ENCODE results near the gene CD160.
"Not testable (repeated sequence)": the region's sequence is repeated elsewhere in the genome, so short reads cannot be mapped to it uniquely, and the experiment has no call there.

CD160 gene

GRCh38 chr1:145759721-145760120 lies 40.4 kb downstream of the CD160 start:
- DNase-seq = no peak

DNA sequence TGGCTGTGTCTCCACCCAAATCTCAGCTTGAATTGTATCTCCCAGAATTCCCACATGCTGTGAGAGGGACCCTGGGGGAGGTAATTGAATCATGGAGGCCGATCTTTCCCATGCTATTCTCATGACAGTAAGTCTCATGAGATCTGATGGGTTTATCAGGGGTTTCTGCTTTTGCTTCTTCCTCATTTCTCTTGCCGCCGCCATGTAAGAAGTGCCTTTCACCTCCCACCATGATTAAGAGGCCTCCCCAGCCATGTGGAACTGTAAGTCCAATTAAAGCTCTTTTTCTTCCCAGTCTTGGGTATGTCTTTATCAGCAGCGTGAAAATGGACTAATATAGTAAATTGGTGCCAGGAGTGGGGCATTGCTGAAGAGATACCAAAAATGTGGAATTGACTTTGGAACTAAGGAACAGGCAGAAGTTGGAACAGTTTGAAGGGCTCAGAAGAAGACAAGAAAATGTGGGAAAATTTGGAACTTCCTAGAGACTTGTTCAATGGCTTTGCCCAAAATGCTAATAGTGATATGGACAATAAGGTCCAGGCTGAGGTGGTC lies 41.2 kb downstream of the CD160 start:
- DNase-seq = not testable (repeated sequence)

- not testable (repeated sequence) for DNase-seq
Measured at GRCh38 chr1:145761498-145761897, 42.2 kb downstream of the CD160 start.

DNA sequence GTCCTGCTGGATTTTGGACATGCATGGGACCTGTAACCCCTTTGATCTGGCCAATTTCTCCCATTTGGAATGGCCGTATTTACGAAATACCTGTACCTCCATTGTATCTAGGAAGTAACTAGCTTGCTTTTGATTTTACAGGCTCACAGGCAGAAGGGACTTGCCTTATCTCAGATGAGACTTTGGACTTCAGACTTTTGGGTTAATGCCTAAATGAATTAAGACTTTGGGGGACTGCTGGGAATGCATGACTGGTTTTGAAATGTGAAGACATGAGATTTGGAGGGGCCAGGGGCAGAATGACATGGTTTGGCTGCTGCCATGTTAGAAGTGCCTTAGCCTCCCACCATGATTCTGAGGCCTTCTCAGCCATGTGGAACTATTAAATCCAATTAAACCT lies 42.7 kb downstream of the CD160 start:
- DNase-seq = not testable (repeated sequence)

- not testable (repeated sequence) for DNase-seq
Measured at GRCh38 chr1:145764231-145764940, 45.1 kb downstream of the CD160 start.

DNA sequence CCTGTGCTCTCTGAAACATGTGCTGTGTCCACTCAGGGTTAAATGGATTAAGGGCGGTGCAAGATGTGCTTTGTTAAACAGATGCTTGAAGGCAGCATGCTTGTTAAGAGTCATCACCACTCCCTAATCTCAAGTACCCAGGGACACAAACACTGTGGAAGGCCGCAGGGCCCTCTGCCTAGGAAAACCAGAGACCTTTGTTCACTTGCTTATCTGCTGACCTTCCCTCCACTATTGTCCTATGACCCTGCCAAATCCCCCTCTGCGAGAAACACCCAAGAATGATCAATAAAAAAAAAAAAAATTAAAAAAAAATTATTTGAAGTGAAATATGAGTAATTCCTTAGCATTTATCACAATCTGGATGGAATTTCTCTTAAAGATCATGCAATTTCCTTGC lies 45.8 kb downstream of the CD160 start:
- not testable (repeated sequence) for DNase-seq

DNA sequence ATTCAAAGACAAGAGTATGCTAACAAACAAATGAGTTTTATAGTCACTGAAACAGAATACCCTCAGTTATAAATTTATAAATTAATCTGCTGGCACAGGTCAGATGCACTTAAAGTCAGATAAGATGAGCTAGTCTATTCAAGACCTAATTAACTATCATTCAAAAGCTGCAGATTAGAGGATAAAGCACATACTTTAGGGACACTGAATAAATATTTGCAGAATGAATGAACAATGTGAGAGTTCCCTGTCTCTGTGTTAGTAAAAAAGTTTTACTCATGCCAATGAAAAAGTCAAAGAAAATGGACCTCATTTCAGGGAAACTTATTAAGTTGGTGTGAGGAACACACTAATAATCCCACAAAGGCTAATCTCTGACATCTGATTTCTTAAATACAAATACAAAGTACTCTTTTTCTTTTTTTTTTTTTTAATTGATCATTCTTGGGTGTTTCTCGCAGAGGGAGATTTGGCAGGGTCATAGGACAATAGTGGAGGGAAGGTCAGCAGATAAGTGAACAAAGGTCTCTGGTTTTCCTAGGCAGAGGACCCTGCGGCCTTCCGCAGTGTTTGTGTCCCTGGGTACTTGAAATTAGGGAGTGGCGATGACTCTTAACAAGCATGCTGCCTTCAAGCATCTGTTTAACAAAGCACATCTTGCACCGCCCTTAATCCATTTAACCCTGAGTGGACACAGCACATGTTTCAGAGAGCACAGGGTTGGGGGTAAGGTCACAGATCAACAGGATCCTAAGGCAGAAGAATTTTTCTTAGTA lies 46.5 kb downstream of the CD160 start:
- not testable (repeated sequence) for DNase-seq

- DNase-seq = not testable (repeated sequence)
Measured at GRCh38 chr1:145766926-145767325, 47.6 kb downstream of the CD160 start.

- not testable (repeated sequence) for DNase-seq
Measured at GRCh38 chr1:145768004-145768403, 48.7 kb downstream of the CD160 start.

DNA sequence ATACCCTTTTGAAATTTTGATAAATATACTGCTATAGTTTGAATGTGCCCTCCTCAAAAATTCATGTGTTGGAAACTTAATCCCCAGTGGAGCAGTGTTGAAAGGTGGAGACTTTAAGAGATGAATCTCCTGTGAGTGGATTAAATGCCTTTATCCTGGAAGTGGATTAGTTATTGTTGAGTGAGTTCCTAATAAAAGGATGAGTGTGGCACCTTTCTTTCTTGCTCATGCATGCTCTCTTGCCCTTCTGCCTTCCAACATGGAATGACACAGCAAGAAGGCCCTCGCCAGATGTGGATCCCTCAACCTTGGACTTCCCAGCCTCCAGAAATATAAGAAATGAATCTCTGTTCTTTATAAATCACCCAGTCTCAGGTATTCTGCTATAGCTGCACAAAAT lies 51.8 kb downstream of the CD160 start:
- no peak for DNase-seq

DNA sequence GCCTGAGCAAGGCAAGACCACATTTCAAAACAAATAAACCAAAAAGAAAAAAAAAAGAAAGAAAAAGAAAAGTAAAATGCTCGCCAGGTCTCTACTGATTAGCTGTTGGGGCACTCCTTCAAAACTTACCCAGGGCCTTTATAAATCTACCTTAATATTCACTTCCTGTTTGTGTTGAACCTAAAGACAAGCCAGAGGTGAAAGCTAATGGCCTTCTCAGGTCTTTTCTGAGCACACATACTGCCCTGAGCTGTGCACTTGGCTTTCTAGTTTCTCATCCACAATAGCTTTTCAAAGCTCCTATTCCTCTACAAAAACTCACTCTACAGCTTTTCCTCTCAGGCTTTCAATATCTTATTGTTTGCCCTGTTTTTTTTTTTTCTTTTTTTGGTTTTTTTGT lies 54.1 kb downstream of the CD160 start:
- no peak for DNase-seq

DNA sequence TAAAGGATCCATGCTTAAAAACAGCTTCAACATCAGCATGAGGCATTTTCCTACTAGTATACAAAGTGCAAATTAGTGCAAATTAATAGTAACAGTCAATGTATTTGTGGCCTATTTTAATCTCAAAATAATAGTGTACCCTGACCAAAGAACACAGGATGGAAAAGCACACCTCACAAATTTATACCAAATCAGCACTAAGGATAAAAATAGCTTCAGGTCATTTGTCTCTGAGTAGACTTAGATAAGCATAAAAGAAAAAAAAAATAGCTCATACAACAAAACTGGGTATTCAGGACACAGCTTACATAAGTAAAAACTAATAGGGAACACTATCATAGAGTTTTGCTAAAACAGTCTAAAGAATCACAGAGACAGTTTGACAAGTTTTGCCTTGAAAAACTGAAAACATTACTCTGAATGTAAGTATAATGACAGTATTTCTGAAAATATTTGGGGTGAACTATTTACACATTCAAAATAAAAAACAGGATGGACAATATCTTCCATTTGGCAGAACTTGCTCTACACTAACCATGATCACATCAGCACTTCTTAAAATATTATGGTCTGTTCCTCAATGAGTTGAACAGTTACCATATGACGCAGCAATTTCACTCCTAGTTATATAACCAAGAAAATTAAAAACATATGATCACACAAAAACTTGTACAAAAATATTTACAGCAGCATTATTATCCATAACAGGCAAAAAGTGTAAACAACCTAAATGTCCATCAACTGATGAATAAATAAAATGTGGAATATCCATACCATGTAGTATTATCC lies 58.3 kb downstream of the CD160 start:
- DNase-seq = no peak

DNA sequence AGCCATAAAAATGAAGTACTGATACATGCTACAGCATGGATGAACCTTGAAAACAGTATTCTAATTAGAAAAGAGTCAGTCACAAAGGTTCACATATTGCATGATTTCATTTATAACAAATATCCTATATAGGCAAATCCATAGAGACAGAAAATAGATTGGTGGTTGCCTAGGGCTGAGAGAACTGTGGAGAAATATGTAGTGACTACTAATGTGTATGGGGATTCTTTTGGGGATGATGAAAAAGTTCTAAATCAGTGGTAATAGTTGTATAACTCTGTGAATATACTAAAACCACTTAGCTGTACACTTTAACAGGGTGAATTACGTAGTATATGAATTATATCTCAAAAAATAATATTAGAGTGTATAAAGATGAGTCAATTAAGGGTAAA lies 58.8 kb downstream of the CD160 start:
- DNase-seq = no peak

GRCh38 chr1:145782272-145783099 lies 63.2 kb downstream of the CD160 start:
- no peak for DNase-seq

DNA sequence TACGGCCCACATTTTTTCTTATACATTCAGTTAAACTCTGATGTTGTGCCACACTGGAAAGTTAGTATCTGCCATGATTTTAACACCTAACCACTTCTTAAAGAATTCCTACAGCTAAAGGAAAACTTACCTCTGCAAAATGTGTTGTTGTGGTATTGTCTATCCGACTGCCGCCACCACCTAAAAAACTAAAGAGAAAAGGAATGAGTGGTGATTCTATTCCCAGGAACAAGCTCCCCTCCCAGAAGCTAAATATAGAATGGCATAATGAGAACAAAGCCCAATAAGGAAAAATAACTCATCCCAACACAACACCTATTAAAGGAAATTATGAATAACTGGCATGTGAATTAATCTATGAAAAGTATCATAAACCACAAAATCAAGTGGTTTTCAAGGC lies 65.1 kb downstream of the CD160 start:
- DNase-seq = no peak

- DNase-seq = no peak
Measured at GRCh38 chr1:145785547-145785946, 66.2 kb downstream of the CD160 start.

GRCh38 chr1:145786271-145786670 lies 67.0 kb downstream of the CD160 start:
- DNase-seq = no peak

- no peak for DNase-seq
Measured at GRCh38 chr1:145788580-145788979, 69.3 kb downstream of the CD160 start.
